ENCODE measurements around the gene FGF8.

- no peak for TF ChIP-seq CTCF (IDR thresholded peaks at IDR 0.05; ENCODE audit: low read depth, low read length)
- no peak for TF ChIP-seq EZH2phosphoT487 (IDR thresholded peaks at IDR 0.05; ENCODE audit: low read depth)
These were observed 26.6 kb downstream of the FGF8 start for GRCh38 chr10:101749047-101750016.
